Adrenal gland (tissue), 12 donors: ENCODE data around the gene EIF3F. TPM values are rescaled to one million over a fixed set of nuclear protein-coding genes. Genes with fewer than 3 reads are reported as not detected.
A peak's percentile ranks its signal among the peaks of the same experiment; 100 is the strongest.

Source experiments
- DNase-seq, 7 donors: peaks; one replicate each; pipeline ENCODE4 v3.0.0-alpha.2; 2019 to 2020
- H3K27ac ChIP-seq, 5 donors: fragments of 200-600 bp; sonication (generic) in 4 of 5; 1 replicate in 3 of 5; 2 replicates in 2 of 5; pipeline versions ENCODE4 v1.5.1 to v1.8.0; 2016 to 2020; ENCODE audit warnings: mild to moderate bottlenecking in 1 of 5
- H3K27me3 ChIP-seq: fragments of 200-600 bp; 2 replicates; pipeline ENCODE4 v1.8.0; 2021
- H3K36me3 ChIP-seq, 2 donors: fragments of 200-600 bp; replicated peaks in 1 of 2; 1 replicate in 1 of 2; 2 replicates in 1 of 2; pipeline versions ENCODE4 v1.5.1 to v1.8.0; 2018 to 2022
- H3K4me1 ChIP-seq, 2 donors: fragments of 200-600 bp; replicated peaks in 1 of 2; 1 replicate in 1 of 2; 2 replicates in 1 of 2; pipeline versions ENCODE4 v1.5.1 to v1.8.0; 2018 to 2021
- H3K4me3 ChIP-seq, 4 donors: fragments of 200-600 bp; sonication (generic) in 3 of 4; one replicate each; pipeline ENCODE4 v1.5.1; 2016 to 2018
- H3K9me3 ChIP-seq, 3 donors: fragments of 200-600 bp; sonication (generic) in 1 of 3; replicated peaks in 1 of 3; 1 replicate in 2 of 3; 2 replicates in 1 of 3; pipeline versions ENCODE4 v1.5.1 to v1.8.0; 2016 to 2021
- POLR2A ChIP-seq, 2 donors: fragments of 450-650 bp; IDR thresholded peaks; one replicate each; pipeline ENCODE4 v1.6.1; 2017; ENCODE audit warnings: antibody characterized with exemption in 2 of 2, mild to moderate bottlenecking in 2 of 2, moderate library complexity in 1 of 2
- WGBS, 4 donors: extraction: QIAGEN DNeasy Blood & Tissue Kit in 2 of 4; methylation state at CpG; one replicate each; pipeline versions ENCODE4 v1.1.5 to v1.1.7; 2013 to 2017; 5-methylcytosine and 5-hydroxymethylcytosine counted together
- intact Hi-C, 2 donors: fragments of 100-400 bp; cut with DNase I; formaldehyde crosslinking; loops; one replicate each; pipeline versions ENCODE4 v1.14.1 to v1.15.0; 2022 to 2023
- polyA plus RNA-seq, 3 donors: library from polyadenylated mRNA; stranded (reverse); fragments of 200-250 nt in 2 of 3; fragments of 350-450 nt in 1 of 3; fragmentation: Illumina TruSeq in 1 of 3; extraction: RNeasy Lipid Tissue Mini Kit (QIAGEN cat#74804) in 1 of 3; gene quantifications; one replicate each; pipeline ENCODE4 v1.2.3, GENCODE V29; 2013 to 2014
- small RNA-seq, 2 donors: library from RNA; depleted of rRNA; stranded (forward); fragments of <200 nt; gene quantifications; one replicate each; pipeline ENCODE3, GENCODE V24; 2016
- total RNA-seq, 9 donors: library from RNA; depleted of rRNA in 4 of 9; stranded (reverse); fragments of >200 nt in 4 of 9; fragments of 120-200 nt in 1 of 9; fragmentation: NEBNext Ultra II Directional in 1 of 9; extraction: Animal tissue kit (Norgen Biotek cat#: 25700) in 1 of 9; gene quantifications; one replicate each; pipeline versions ENCODE4 v1.1.0 to v1.2.4, GENCODE V29; 2013 to 2023
- TF ChIP-seq, protein P1 (sequence below), 6 experiments: fragments of 450-650 bp in 4 of 6; fragments of 200-600 bp in 2 of 6; sonication (generic) in 1 of 6; IDR thresholded peaks; 1 replicate in 5 of 6; 2 replicates in 1 of 6; pipeline versions ENCODE4 v1.5.1 to v1.8.0; 2016 to 2021; ENCODE audit warnings: antibody characterized with exemption in 6 of 6, mild to moderate bottlenecking in 2 of 6, moderate library complexity in 1 of 6
- donor health status: healthy with polysubstance abuse.
- donor health status: Bipolar disorder and iron deficiency.
- donor health status: DM: yes; HTN: yes; CAD: no.
- donor health status: DM: no; HTN: no; CAD: no.
- donor health status: DM: no; HTN: no; CAD: no.
- donor health status: DM: yes; HTN: yes; CAD: no.

EIF3F gene
- total and polyA plus RNA-seq, 12 donors: 105 to 366 (median 173) TPM

DNA sequence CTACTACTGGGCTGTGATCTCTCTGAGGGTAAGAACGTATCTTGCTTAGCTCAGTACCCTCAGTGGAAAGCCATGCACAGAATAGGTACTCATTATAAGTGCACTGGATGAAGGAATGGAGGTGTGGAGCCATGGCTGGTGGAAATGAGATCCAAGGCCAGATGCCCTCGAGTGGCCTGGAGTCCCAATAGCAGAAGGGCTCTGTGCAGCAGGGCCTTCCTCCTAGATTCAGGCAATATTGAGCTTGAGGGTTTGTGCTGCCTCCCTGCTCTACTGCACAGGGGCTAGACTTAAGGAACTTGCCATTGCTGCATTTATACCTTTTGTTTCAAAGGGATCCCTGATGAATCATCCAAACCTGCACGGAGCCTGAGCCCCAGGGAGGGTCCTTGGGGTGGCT, 60.2 kb downstream of the EIF3F start:
- 57 to 67% (median 63%) methylated on average over 1 to 3 of the region's 3 CpGs for WGBS, 4 donors

GRCh38 chr11:8049084-8049483, 61.9 kb downstream of the EIF3F start:
- peak in 1 of 7 donors; percentile 6 for DNase-seq
- no peak overlapping the region for H3K27ac ChIP-seq
- no peaks in the 10 kb centered on the region for H3K27me3 ChIP-seq
- intact Hi-C loops: no loop called here
- no peaks in the 10 kb centered on the region for H3K36me3 ChIP-seq
- TF ChIP-seq, protein P1, sequence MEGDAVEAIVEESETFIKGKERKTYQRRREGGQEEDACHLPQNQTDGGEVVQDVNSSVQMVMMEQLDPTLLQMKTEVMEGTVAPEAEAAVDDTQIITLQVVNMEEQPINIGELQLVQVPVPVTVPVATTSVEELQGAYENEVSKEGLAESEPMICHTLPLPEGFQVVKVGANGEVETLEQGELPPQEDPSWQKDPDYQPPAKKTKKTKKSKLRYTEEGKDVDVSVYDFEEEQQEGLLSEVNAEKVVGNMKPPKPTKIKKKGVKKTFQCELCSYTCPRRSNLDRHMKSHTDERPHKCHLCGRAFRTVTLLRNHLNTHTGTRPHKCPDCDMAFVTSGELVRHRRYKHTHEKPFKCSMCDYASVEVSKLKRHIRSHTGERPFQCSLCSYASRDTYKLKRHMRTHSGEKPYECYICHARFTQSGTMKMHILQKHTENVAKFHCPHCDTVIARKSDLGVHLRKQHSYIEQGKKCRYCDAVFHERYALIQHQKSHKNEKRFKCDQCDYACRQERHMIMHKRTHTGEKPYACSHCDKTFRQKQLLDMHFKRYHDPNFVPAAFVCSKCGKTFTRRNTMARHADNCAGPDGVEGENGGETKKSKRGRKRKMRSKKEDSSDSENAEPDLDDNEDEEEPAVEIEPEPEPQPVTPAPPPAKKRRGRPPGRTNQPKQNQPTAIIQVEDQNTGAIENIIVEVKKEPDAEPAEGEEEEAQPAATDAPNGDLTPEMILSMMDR (IDR thresholded peaks at IDR 0.05): no peak
- TF ChIP-seq POLR2A (IDR thresholded peaks at IDR 0.05): no peak
- H3K4me3 ChIP-seq: no peak overlapping the region
- H3K4me1 ChIP-seq: no peaks in the 10 kb centered on the region
- H3K9me3 ChIP-seq: no peaks in the 10 kb centered on the region
- WGBS, 4 donors: 84 to 88% (median 87%) methylated on average over 3 of the region's 3 CpGs

More for the DNA sequence above, 60.2 kb downstream of the EIF3F start:
- no peaks in the 10 kb centered on the region for H3K27me3 ChIP-seq
- H3K36me3 ChIP-seq: no peaks in the 10 kb centered on the region
- no peak overlapping the region for H3K27ac ChIP-seq
- TF ChIP-seq, protein P1 (IDR thresholded peaks at IDR 0.05): no peak
- TF ChIP-seq POLR2A (IDR thresholded peaks at IDR 0.05): no peak
- intact Hi-C loops: no loop called here
- H3K4me1 ChIP-seq: no peaks in the 10 kb centered on the region
- no peak overlapping the region for H3K4me3 ChIP-seq
- no peaks in the 10 kb centered on the region for H3K9me3 ChIP-seq
- DNase-seq: peak in 2 of 7 donors; percentile 4 to 5

Small RNAs within 50 kb of the gene (small RNA-seq; reads per million reads assigned to genes)
- 0 reads per million in 2 donors for gene COX6CP5

Other genes with a start within 250 kb of the EIF3F start
- not detected for gene OR5P2, start 190.4 kb upstream of the EIF3F start, total RNA-seq
- not detected for gene OR5P2, start 190.4 kb upstream of the EIF3F start, polyA plus RNA-seq
- gene OR5P3, start 156.5 kb upstream of the EIF3F start, total RNA-seq: not detected
- gene OR5P3, start 156.5 kb upstream of the EIF3F start, polyA plus RNA-seq: not detected
- not detected for gene OR10A6, start 56.1 kb upstream of the EIF3F start, total RNA-seq
- not detected for gene OR10A6, start 56.1 kb upstream of the EIF3F start, polyA plus RNA-seq
- gene OR10A3, start 45.6 kb upstream of the EIF3F start, total RNA-seq: not detected
- gene OR10A3, start 45.6 kb upstream of the EIF3F start, polyA plus RNA-seq: not detected
- not detected for gene NLRP10, start 21.9 kb upstream of the EIF3F start, total RNA-seq
- gene NLRP10, start 21.9 kb upstream of the EIF3F start, polyA plus RNA-seq: not detected
- 10 to 100 TPM in 6 of 9 donors, 1 to 10 TPM in 3; 7.7 to 26.8 (median 12.7) TPM for gene TUB, start 93.9 kb downstream of the EIF3F start, total RNA-seq
- 10 to 100 TPM in 2 of 3 donors, 1 to 10 TPM in 1; 2.8 to 12.9 (median 10.5) TPM for gene TUB, start 93.9 kb downstream of the EIF3F start, polyA plus RNA-seq
- gene RIC3, start 181.7 kb downstream of the EIF3F start, total RNA-seq: 10 to 100 TPM; 11.0 to 39.9 (median 27.2) TPM
- 10 to 100 TPM; 31.2 to 45.5 (median 36.5) TPM for gene RIC3, start 181.7 kb downstream of the EIF3F start, polyA plus RNA-seq